Activated CD8-positive, alpha-beta memory T cell treated with anti-CD3 and anti-CD28 coated beads for 24 hours (primary cell): ENCODE data around the gene SCAF8.
"Not testable (repeated sequence)": the region's sequence is repeated elsewhere in the genome, so short reads cannot be mapped to it uniquely, and the experiment has no call there.

Experiments
- DNase-seq: peaks from one replicate; pipeline ENCODE4 v3.0.0-alpha.2; 2020

SCAF8 gene

GRCh38 chr6:154783229-154783628, 50.0 kb downstream of the SCAF8 start:
- no peak for DNase-seq

DNA sequence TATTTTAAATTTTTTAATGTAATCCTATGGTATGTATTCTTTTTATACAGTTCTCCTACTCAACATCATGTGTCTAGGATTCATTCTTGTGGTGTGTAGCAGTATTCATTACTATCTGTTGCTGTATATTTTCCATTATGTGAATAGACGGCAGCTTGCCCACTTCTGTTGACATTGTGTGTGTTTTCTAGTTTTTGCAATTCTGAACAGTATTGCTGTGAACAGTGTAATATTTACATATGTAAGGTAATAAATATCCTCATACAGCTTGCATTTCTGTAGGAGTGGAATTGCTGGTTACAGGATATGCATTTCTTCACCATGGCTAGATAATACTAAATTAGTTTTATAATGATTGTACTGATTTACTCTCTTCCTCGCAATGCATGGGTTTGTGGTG, 51.9 kb downstream of the SCAF8 start:
- DNase-seq = no peak

- no peak for DNase-seq
Measured at GRCh38 chr6:154786144-154786868, 53.1 kb downstream of the SCAF8 start.

DNA sequence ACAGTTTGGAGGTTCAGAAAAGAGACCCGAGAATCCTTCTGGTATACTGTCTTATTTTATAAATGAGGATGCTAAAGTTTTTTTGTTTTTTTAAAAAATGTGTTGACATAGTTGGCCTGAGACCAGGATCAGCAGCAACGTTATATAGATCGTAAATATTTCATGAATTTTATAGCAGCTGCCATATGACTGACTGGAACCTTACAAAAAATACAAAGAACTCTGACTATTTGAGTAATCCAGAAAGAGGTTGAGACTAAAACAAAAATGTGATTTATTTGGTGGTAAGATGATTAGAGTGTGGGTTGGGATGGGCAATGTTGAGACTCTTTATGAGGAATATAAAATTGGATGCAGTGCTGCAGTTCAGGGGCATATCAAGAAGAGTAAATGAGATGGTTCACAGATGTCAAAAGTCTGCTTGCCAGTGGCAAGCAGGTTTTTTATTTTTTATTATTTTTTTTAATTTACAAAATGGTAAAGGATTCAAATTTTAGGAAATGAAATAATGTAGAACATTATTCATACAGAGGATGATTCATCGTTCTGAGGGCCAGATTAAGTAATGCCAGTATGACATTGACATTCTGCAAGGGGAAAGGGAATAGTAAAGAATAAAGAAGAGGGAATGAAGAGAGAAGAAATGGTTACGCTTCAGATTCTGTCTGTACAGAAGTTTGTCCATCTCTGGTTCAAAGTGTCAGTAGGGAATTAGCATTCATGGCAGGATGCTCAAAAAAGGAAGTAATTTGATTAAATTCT, 58.5 kb downstream of the SCAF8 start:
- DNase-seq = no peak

DNA sequence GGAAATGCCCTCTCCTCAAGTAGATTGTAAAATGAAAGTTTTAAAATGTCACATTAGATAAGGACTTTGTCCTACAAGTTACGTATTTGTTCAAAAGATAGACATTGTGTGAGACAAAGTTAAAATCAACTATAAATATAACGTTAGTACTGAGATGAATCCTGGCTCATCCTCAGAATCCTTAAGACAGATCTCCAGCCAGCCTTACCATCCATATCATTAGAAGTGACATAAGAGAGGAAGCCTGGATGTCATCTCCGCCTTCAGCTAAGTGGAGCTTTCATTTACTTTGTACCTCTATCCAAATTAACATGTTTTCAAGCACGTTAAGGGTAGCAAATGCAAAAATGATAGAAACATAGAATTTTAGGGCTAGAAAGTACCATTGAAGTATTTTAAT, 59.1 kb downstream of the SCAF8 start:
- DNase-seq = no peak

DNA sequence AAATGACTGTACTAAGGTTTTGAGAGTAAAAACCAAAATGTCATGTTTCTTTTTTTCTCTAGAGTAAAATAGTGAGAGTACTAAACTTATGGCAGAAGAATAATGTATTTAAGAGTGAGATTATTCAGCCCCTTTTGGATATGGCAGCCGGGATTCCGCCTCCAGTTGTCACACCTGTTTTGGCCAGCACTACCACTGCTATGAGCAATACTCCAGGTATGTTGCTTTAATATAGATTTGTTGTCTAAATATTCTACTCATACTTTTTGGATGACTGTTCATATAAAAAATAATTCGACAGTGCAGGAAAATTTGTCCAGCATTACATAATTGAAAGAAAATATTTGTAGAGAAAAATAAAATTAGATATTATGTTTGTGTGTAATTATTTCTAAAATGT, 59.5 kb downstream of the SCAF8 start:
- no peak for DNase-seq

GRCh38 chr6:154796484-154796883, 63.3 kb downstream of the SCAF8 start:
- DNase-seq = no peak

GRCh38 chr6:154797857-154798256, 64.6 kb downstream of the SCAF8 start:
- DNase-seq = no peak

DNA sequence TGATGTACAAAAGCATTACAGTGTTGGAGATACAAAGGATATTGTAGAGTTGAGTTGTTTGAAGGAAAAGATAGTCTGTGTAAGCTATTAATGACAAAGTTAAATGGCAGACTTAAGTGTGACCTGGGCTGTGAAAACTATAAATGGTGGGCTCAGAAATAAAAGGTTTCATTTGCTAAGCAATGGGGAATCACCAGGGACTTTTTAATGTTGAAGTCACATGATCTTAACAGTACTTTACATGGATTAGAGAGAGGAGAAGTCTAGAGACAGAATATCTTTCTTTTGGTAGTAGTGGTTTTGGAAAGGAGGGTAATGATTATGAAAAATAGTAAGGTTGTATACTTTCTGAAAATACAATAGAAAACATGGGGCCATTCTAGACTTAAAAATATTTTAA, 67.1 kb downstream of the SCAF8 start:
- no peak for DNase-seq

- no peak for DNase-seq
Measured at GRCh38 chr6:154805288-154805911, 72.2 kb downstream of the SCAF8 start.

- DNase-seq = no peak
Measured at GRCh38 chr6:154806804-154807203, 73.6 kb downstream of the SCAF8 start.

GRCh38 chr6:154811663-154812062, 78.4 kb downstream of the SCAF8 start:
- DNase-seq = not testable (repeated sequence)

DNA sequence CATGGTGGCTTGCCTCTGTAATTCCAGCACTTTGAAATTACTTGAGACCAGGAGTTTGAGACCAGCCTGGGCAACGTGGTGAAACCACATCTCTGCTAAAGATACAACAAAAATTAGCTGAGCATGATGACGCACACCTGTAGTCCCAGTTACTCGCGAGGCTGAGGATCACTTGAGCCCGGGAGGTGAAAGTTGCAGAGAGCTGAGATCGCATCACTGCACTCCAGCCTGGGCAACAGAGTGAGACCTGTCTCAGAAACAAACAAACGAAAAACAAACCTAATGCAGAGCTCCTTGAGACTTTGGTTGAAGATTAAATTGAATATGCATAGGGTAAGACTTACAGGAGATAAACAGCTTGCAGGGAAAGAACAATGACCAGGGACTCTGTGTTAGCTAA, 80.8 kb downstream of the SCAF8 start:
- DNase-seq = no peak

- no peak for DNase-seq
Measured at GRCh38 chr6:154815938-154816820, 83.0 kb downstream of the SCAF8 start.

- no peak for DNase-seq
Measured at GRCh38 chr6:154821099-154821498, 87.9 kb downstream of the SCAF8 start.

- DNase-seq = no peak
Measured at GRCh38 chr6:154821638-154822037, 88.4 kb downstream of the SCAF8 start.

DNA sequence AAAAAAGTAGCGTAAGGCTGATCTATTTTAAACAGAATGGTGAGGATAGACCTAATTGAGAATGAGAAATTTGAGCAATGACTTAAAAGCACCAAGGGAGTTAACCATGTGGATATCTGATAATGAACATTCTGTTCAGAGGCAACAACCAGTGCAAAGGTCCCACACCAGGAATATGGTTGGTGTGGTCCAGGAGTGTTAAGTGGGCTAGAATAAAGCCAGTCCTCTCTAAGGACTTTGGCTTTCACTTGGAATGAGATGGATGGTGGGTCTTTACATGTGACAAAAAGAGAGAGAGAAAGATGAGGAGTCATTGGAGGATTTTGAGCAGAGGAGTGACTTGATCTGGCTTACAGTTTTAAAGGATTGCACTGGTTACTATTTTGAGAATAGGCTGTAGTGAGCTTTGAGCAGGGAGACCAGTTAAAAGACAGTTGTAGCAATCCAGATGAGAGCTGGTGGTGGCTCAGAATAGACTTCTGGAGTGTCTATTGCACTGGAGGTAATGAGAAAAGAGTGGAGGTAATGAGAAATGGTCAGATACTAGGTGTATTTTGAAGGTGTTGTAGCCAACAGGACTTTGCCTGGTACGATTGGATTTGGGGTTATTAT, 89.8 kb downstream of the SCAF8 start:
- no peak for DNase-seq

DNA sequence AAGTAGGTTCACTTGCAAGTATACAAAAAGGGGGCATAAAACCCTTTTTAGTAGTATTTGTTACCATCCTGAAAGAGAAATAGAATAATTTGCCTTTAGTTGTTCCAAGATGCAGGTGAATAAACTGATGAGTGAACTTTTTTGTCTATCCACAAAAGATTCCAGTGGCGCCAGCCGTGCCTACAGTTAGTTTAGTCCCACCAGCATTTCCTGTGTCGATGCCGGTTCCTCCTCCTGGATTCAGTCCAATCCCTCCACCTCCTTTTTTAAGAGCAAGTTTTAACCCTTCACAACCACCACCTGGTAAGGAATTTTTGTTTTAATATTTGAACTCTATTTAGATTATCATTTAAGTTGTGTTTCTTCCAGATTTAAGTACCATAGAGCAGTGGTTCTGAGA, 90.9 kb downstream of the SCAF8 start:
- no peak for DNase-seq

DNA sequence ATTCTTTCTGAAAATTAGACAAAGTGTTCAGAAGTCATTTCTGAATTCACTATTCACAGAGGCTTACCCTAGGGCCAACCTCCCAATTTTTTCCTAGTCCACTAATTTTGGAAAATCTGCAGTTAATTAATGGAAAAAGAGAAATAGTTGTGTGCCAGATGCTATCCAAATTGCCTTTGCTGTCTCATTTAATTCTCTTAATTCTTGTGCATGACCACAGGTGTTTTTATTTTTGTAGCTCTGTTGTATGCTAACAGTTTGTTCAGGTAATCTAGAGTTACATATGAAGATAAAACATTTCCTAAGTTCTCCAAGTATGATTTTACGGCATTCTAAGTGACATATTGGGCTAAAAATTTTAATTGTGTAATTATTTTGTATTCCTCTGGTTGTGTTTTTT, 96.8 kb downstream of the SCAF8 start:
- no peak for DNase-seq

- no peak for DNase-seq
Measured at GRCh38 chr6:154830771-154831170, 97.6 kb downstream of the SCAF8 start.

DNA sequence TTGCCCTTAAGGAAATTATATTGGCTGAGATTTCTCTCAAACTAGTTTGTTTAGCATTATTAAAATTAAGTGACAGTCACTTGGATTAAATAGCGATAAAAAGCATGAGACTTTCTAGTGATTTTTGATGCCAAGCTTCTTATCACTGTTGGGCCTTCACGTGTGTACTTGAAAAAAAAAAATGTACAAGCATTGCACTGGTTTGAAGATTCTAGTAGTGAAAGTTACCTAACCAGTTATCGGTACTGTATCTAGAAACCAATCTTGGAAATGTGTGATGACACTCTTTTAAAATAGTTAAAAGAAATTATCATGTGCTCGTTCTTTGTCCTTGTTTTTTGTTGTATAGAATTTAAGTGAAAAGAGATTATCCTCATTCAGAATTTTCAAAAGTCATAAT, 102.1 kb downstream of the SCAF8 start:
- DNase-seq = no peak

GRCh38 chr6:154839546-154839945, 106.3 kb downstream of the SCAF8 start:
- DNase-seq = no peak

DNA sequence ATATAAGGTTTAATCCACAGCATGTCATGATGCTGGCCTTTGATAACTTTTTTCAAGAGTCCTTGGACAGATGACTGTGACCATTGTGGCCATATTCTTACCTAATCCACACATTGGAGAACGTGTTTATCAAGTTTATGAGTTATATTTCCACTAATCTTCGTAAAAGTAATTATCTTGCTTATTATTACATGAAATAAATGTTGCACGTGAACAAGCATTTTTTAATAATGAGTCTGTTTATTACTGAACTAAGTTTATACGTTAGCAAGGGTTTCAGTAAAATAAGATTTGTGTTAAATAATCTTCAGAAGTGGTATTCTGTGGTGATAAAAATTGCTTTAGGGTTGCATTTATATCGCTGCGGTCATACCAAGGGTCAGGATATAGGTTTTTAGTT, 107.1 kb downstream of the SCAF8 start:
- DNase-seq = no peak
